Left ventricle myocardium inferior (tissue), 1 donor: ENCODE measurements around the gene COQ10B. TPM values are rescaled to one million over a fixed set of nuclear protein-coding genes. Genes with fewer than 3 reads are reported as not detected.

Experiments
- DNase-seq: peaks from one replicate; pipeline ENCODE4 v3.0.0-alpha.2; 2020
- H3K27ac ChIP-seq: fragments of 200-600 bp; replicated peaks from 2 replicates; pipeline ENCODE4 v1.8.0; 2021
- H3K27me3 ChIP-seq: fragments of 200-600 bp; 2 replicates; pipeline ENCODE4 v1.8.0; 2021; ENCODE audit warnings: low read depth
- H3K36me3 ChIP-seq: fragments of 200-600 bp; 2 replicates; pipeline ENCODE4 v1.8.0; 2021
- H3K4me1 ChIP-seq: fragments of 200-600 bp; 2 replicates; pipeline ENCODE4 v1.8.0; 2021
- H3K4me3 ChIP-seq: fragments of 200-600 bp; 2 replicates; pipeline ENCODE4 v1.8.0; 2021; ENCODE audit warnings: mild to moderate bottlenecking, moderate library complexity
- H3K9me3 ChIP-seq: fragments of 200-600 bp; replicated peaks from 2 replicates; pipeline ENCODE4 v1.8.0; 2021
- intact Hi-C: fragments of 100-400 bp; cut with micrococcal nuclease; formaldehyde crosslinking; loops from one replicate; pipeline ENCODE4 v1.11.0; 2022
- total RNA-seq: library from RNA; stranded (reverse); fragmentation: NEBNext Ultra II Directional; extraction: Animal tissue kit (Norgen Biotek cat#: 25700); gene quantifications from one replicate; pipeline ENCODE4 v1.2.1, GENCODE V29; 2021
- TF ChIP-seq, protein P1 (sequence below): fragments of 200-600 bp; IDR thresholded peaks from 2 replicates; pipeline ENCODE4 v1.8.0; 2021; ENCODE audit warnings: antibody characterized with exemption, mild to moderate bottlenecking, borderline replicate concordance
- donor health status: DM: no; HTN: yes; CAD: no; lungs with severe emphysema.

Gene COQ10B
- total RNA-seq, 1 donor from 2014 or later = 28.2 TPM

DNA sequence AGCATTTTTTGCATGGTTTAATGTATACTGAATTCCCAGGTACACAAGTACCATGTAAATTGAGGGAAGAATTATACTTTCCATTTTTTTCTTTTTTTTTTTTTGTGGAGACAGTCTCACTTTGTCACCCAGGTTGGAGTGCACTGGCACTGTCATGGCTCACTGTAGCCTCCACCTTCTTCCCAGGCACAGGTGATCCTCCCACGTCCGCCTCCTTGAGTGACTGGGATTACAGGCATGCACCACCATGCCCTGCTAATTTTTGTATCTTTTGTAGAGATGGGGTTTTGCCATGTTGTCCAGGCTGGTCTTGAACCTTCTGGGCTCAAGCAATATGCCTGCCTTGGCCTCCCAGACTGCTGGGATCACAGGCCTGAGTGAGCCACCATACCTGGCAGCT, 50.6 kb downstream of the COQ10B start:
- no peak overlapping the region for H3K4me3 ChIP-seq
- no peak overlapping the region for H3K27ac ChIP-seq
- intact Hi-C loops = no loop called here
- H3K9me3 ChIP-seq = no peaks in the 10 kb centered on the region
- no peak for DNase-seq
- no peaks in the 10 kb centered on the region for H3K27me3 ChIP-seq
- H3K4me1 ChIP-seq = peaks cover 34% of the 10 kb centered on the region
- TF ChIP-seq, protein P1, sequence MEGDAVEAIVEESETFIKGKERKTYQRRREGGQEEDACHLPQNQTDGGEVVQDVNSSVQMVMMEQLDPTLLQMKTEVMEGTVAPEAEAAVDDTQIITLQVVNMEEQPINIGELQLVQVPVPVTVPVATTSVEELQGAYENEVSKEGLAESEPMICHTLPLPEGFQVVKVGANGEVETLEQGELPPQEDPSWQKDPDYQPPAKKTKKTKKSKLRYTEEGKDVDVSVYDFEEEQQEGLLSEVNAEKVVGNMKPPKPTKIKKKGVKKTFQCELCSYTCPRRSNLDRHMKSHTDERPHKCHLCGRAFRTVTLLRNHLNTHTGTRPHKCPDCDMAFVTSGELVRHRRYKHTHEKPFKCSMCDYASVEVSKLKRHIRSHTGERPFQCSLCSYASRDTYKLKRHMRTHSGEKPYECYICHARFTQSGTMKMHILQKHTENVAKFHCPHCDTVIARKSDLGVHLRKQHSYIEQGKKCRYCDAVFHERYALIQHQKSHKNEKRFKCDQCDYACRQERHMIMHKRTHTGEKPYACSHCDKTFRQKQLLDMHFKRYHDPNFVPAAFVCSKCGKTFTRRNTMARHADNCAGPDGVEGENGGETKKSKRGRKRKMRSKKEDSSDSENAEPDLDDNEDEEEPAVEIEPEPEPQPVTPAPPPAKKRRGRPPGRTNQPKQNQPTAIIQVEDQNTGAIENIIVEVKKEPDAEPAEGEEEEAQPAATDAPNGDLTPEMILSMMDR = no peak
- H3K36me3 ChIP-seq = peaks cover 39% of the 10 kb centered on the region

DNA sequence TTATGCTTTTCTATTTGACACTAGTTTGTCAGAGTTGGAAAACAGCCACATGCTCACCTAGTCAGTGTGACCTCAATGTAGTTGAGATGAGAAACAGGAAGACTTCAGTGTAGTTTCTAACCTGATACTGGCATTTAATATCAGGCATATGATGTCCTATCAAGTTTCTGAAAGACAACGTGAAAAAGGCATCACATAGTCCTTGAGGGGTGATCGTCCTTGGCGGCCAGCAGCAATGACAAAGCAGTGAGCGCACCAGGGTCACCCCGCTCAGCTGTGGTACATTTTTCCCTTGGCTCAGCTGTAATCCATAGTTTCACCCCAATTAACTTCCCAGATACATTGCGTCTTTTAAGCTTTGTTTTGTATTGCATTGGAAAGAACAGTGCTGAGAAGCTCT, 51.2 kb downstream of the COQ10B start:
- intact Hi-C loops = no loop called here
- peaks cover 39% of the 10 kb centered on the region for H3K36me3 ChIP-seq
- DNase-seq = no peak
- peaks cover 29% of the 10 kb centered on the region for H3K4me1 ChIP-seq
- TF ChIP-seq, protein P1 = no peak
- no peak overlapping the region for H3K27ac ChIP-seq
- H3K27me3 ChIP-seq = no peaks in the 10 kb centered on the region
- H3K4me3 ChIP-seq = no peak overlapping the region
- H3K9me3 ChIP-seq = no peaks in the 10 kb centered on the region

DNA sequence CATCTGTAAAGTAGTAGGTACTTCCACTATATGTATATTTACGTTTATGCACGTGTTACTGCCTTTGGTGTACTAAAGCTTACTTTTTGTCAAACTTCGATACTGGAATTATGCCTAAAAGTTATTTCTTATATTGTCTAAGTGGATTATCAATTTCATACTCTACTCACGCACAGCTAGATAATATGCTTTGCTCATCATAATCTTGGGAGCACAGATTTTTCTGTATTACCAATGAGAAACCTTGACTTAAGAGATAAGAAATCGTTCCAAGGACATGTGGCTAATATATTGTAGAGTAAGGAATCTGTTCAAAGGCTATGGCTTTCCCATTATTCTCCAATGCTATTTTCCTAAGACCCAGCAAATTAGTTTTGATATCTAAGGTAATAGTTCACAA, 53.3 kb downstream of the COQ10B start:
- DNase-seq = no peak
- intact Hi-C loops = no loop called here
- Histone ChIP-seq H3K36me3 (peaks cover 36% of the 10 kb centered on the region), H3K4me3 (no peak overlapping the region), H3K4me1 (peaks cover 13% of the 10 kb centered on the region), H3K27ac (no peak overlapping the region), H3K27me3 (no peaks in the 10 kb centered on the region), H3K9me3 (no peaks in the 10 kb centered on the region)
- TF ChIP-seq, protein P1 = no peak

DNA sequence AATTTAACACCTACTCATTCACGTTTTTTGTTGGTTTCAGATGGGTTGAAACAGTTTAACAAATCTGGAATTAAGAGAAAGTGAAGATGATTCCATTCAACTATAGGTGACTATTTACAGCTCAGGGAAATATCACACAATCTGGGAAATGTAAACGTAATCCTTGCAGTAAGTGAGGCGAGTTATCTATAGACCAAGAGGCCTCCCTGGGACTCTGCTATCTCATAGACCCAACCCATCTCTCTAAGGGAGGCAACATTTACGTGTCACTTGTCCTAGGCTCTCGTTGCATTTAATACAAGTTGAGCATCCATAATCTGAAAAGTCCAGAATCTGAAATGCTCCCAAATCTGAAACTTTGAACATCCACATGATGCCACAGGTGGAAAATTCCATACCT, 60.6 kb downstream of the COQ10B start:
- Histone ChIP-seq H3K4me1 (peaks cover 40% of the 10 kb centered on the region), H3K27me3 (no peaks in the 10 kb centered on the region), H3K36me3 (no peaks in the 10 kb centered on the region), H3K9me3 (no peaks in the 10 kb centered on the region), H3K27ac (no peak overlapping the region), H3K4me3 (no peak overlapping the region)
- TF ChIP-seq, protein P1 = no peak
- DNase-seq = no peak
- intact Hi-C loops = no loop called here

DNA sequence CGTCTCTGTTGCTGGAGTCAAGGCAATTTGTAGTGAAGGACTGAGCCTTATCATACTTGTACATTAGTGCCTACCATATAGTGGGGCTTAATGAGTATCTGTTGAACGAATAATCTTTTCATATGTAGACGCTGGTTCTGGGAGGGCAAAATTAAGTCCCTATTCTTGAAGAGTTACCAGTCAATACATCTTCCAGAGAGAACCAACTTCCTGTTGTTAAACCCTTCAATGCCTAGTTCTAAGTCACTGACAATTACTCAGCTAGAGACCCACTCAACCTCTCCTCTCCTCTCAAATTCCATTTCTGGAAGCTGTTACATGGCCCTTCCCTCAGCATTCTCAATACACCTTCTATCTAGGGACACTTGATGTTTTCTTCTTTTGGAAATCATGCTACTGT, 61.4 kb downstream of the COQ10B start:
- intact Hi-C loops = no loop called here
- Histone ChIP-seq H3K27me3 (no peaks in the 10 kb centered on the region), H3K4me1 (peaks cover 48% of the 10 kb centered on the region), H3K36me3 (no peaks in the 10 kb centered on the region), H3K9me3 (no peaks in the 10 kb centered on the region), H3K27ac (peak overlapping the region; percentile 97), H3K4me3 (peak overlapping the region; percentile 95)
- DNase-seq = no peak
- TF ChIP-seq, protein P1 = no peak

DNA sequence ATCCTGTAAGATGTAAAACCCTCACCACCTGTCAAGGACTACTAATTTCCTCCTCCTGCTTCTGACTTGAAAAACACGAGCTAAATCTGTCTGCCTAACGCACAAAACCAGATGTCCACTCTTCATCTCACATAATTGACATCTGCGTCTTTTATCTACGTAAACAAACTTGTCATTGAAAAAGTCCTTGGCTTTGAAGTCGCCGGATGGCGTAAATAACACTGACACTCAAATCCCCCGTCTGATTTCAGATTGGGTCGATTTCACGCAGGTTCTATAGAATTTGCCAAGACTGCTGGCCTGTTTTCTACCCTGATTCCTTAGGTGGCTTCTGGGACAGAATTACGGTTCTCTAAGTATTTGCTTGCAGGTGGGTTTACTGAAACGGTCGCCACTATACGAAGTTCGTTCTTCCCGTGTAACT, 62.0 kb downstream of the COQ10B start:
- intact Hi-C loops = no loop called here
- Histone ChIP-seq H3K27me3 (no peaks in the 10 kb centered on the region), H3K9me3 (no peaks in the 10 kb centered on the region), H3K4me1 (peaks cover 48% of the 10 kb centered on the region), H3K4me3 (peak overlapping the region; percentile 95), H3K36me3 (no peaks in the 10 kb centered on the region), H3K27ac (peak overlapping the region; percentile 97)
- DNase-seq = no peak
- TF ChIP-seq, protein P1 = no peak
